NAMALWA (cell line): ENCODE results near the gene ZBTB7C.

Source experiments
- DNase-seq: peaks from one replicate; pipeline ENCODE4 v3.0.0-alpha.2; 2015; ENCODE audit warnings: low spot score

ZBTB7C gene

DNA sequence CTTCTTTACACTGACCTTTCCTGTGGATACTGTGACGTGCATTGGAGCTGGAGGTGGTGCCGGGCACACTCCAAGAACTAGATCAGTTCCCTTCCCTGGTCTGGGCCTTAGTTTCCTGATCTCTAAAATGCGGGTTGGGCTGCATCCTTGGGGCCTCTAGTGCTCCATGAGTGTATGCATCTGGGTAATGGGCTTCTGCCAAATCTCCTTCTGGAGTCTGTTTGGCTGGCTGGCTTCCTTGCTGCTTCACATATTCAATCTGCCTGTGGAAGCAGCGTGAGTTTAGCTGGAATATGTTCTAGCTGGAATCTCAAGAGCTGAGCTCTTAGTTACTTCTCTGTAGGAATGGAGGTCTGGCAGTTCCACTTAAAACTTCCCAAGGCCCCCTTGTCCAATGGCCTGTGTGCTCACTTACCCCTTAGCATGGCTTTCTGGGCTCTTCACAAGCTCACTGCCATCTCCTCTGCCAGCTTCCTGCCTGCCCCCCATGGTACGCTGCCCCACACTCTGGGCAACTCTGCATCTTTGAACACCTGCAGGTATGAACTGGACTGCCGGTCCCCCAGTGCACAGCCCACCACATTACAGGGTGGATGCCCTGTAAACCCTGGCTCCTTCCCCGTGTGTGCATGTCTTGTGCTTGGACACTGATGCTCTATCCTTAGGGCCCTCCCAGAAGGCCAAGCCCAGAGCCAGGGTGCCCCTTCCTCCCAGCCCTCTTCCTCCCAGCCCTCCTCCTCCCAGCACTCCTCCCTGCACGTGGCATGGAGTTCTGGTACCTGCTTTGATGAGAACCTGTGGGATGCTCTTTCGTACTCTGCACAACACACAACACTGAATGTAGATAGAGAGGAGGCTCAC is 375.2 kb downstream of the ZBTB7C start:
- no peak for DNase-seq

DNA sequence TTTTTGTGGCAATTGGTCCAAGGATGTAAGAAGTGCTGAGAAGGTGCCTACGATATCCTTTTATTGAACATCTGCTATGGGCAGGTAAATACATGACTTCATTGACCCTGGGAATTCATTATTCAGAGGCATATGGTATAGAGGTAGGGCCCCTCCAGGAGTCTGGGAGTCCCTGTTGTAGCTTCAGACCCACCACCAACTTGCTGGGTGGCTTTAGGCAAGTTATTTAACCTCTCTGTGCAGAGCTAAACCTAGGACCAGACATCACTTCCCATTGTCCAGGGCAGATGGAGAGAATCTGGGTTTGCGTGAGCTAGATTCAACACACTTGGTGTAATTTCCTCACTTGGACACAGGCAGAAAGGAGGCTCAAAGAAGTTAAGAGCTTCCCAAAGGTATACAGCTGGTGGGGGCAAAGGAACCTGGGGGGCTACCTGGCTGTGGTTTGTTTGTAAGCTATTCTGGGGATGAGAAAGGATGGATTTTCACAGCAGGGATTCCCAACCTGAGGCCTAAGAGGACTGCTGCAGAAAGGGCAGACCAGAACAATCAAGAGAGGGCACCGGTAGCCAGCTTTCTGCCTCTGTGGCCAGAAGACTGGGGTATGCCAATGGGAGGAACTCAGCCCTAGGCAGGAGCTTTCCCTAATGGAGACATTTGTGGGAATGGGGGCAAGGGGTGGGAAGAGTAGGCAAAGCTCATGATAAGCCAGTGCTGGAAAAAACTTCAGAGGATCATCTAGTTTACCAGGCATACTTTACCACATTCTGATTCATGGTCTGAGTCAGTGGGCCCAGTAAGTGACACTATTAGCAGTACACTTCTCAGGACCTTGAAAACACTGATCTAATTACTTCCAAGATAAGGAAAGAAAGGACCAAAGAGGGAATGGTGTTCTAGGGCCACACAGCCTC is 376.1 kb downstream of the ZBTB7C start:
- DNase-seq, result no peak

DNA sequence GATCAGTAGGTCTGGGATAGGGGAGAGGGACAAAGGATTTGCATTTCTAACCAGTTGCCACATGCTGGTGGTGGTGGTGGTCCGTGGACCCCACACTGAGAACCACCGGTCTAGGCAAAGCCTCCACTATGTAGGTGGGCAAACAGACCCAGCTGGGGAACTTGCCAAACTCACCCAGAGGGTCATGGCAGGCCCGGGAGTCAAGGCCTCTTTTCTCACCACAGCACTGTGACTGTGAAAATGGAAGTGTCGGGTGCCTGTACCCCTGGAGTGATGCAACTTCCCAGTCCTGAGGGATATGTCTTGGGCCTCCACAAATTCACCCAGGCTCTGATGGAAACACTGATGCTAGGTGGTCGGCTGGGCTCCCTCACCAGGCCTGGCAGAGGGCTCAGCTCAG is 377.5 kb downstream of the ZBTB7C start:
- no peak for DNase-seq

DNA sequence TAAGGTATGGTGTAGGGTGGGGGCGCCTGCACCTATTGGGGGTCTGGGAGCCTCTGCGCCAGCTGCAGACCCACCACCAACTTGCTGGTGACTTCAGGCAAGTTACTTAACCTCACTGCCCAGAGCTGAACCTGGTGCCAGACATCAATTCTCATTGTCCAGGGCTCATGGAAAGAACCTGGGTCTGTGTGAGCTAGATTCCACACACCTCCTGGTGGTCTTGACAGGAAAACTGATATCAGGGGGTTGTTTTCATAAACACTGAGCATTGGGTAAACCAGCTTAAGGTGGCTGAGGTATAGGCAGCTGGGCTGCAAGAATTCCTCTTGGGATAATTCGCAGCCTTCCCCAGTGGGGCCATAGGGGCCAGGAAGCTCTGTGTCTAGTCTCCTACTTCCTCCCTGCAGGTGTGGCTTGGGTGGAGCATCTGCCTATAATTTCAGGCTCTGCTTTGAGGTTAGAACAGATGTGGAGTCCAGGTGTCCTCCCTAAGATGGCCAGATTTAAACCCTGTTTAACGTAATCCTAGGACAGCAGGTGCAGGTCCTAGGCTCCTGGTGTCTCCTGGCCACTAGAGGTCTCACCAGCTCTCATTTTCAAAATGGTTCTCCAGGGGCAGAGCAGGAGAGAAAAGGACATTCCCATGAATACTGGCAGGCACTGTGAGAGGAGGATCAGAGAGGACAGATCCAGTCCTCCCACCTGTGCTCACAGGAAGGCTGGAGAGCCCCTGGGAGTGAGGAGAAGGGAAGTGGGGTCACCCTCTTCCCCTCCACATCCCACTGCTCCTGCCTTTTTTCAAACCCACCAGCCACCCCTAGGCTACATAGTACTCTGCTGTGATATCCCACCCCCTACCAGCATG is 378.3 kb downstream of the ZBTB7C start:
- DNase-seq, result peak; percentile 44

DNA sequence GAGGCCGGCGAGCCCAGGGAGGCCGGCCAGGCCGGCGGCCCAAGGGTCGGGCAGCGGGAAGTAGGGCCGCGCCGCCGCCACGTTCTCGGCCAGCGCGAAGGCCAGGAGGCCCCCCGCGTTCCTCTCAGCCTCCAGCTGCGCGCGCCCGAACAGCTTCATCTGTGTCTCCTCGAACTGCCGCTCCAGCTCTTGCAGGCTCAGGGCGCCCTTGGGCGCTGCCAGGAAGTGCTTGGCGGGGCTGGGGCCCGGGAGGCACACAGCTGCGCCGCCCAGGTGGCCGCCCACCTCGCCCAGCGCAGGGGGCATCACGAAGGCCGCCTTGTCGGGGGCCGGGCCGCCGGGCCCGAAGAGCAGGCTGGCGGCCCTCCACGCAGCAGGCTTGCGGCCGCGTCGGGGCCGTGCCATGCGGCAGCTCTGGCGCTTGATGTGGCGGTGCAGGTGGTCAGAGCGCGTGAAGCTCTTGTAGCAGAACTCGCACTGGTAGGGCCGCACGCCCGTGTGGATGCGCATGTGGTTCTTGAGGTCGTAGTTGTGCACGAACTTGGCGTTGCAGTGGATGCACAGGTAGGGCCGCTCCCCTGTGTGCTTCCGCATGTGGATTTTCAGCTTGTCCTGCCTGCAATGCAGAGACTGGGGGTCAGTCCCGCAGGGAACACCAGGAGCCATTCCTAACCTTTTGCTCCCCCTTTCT is 379.7 kb downstream of the ZBTB7C start:
- DNase-seq, result no peak

DNA sequence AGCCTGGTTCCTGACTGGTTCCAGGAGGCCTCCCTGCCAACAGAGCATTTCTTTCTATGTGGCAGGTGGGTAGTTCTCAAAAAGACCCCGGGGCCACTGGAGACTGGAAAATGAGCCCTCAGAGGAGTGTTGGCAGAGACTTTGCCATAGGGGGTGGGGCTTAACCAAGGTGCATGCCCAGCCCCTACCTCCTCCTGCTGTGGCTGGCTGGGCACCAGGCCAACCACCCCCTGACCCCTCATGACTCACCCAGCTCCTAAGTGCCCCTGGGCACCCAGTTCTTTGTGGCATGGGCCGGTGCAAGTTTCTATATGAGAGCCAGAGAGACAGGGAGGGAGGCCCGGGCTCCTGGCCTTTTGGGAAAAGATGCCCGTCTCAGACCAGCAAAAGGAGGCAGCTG is 380.5 kb downstream of the ZBTB7C start:
- no peak for DNase-seq

DNA sequence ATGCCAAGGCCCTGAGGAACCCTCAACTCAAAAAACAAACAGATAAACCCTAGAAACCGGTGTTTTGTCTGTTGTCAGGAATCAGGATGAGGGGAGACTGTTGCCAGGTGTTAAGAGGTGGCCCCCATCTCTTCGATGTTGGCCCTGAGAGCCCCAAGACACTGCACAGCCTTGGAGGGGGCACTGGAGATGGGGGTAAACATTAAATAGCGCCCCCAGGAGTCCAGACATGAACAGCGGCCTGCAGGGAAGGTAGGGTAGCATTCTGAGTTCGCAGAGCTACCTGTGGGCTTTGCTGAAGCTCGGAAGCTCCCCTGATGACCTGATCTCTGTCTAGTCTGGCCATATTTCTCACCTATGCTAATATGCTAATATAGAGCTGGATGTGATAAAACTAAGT is 381.1 kb downstream of the ZBTB7C start:
- DNase-seq, result no peak

DNA sequence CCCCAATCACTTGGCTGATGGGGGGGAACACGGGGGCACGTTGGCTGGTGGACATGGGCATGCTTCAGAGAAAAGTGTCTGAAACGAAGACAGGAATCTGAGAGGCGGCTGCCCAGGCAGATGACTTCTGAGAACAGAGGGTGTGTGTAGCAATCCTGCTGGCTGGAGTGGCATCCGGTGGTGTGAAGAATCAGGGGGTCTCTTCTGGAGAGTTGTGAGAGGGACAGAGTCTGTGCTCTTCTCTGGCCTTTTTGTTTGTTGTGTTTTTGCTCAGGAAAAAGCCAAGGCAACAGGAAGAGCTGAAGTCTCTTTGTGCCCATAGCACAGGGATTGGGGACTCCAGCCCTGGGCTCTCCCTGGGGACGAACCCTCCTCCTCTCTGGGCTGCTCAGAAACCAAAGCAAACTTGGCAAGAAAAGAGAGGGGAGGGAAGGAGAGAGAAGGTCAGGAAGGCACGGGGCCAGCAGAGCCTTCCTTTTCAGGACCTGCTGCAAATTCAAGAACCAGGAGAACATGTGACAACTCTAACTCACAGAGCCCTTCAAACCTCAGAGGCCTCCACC is 381.7 kb downstream of the ZBTB7C start:
- no peak for DNase-seq

DNA sequence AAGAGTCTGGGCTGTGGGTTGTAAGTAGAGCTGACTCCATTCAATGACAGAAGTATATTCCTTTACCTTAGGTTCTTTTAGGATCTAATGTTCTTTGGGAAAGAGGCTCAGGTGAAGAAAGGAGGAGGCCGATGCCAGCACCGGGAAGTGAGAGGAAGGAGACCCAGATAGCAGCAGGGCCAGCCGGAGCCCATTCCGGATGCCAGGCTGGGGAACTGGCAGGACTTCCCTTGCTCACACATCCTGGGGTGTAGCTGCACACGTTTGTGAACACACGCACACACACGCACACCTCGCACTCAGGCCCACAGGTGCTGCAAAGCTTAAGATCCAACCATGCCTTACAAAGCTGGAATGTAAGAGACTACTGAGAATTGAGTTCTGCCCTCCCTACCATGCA is 383.0 kb downstream of the ZBTB7C start:
- DNase-seq, result no peak

DNA sequence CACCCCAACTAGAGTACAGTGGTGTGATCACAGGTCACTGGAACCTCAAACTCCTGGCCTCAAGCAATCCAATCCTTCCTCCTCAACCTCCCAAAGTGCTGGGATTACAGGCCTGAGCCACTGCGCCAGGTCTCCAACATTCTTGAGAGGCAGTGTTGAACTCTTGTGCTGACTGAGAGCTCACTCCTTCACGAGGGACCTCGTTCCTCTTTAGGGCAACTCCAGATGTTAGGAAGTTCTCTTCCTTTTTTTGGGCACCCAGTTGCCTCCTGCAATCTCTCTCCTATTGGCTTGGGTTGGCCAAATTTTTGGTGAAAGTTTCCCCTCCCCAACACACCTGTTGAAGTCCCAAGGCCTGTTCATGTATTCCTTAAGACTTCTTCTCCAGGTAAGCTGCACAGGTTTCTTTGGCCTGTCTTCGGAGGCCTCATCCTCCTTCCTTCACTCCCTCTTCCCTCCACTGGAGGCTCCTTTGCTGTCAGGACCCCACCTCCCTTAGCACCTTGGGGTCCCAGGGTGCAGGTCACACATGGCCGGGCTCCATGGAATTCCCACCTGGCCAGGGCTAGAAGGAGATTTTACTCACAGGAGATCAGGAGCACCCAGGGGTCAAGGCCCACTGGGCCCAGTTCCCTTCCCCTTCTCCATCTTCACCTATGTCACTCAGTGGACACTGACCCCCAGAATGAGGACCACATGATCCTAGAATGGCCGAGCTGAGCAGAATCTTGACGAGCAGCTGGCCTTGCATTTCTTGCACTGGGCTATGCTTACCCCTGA is 384.1 kb downstream of the ZBTB7C start:
- no peak for DNase-seq

DNA sequence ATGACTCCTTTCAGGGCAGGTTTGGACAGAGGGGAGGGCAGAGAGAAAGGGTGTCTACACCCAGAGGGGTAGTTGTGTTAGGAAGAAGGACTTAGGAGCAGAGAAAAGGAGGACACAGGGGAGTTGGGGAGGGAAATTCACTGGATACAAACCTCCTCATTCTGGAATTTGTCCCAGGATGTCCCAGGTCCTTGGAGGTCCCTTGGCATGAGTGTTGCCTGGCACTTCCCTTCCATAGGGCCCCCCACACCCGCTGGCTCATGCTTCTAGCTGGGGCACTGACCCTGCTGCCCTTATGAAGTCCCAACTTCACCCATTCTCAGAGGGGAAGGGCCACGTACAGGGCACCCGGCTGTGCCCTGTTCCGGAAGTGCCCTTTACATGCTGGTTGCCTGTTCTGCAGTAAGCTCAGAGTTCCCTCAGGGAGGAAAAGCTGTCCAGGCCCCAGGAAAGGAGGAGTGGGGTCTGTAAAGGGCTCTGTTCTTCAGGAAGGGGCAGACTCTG is 385.1 kb downstream of the ZBTB7C start:
- DNase-seq, result no peak

DNA sequence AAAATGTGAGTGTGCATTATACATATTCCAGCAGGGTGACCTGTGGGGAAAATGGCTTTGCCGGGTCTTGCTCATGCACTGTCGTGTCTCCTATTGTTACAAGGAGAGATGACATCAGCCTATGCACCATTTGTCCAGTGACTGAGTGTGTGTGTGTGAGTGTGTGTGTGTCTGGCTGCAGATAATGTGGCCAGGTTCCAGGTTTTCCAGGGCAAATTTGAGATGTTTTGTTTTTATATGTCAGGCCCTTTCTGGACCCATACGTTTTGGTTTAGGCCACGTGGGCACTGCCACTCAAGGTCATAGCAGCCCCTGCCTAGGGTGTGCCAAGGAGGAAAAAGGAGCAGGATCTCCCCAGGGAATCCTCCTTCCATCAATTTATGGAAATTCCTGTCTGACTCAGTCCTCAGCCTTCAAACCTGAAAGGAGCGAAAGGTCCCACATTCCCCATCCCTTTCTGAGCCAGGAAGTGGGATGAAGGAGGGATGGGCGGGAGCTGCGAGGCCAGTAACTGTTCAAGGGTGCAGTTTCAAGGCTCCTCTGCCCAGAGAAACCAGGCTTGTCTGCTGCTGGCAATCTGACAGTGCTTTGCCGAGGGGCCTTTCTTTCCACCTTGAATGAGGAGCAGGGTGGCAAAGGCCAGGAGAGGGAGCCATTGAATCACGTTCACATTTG is 385.7 kb downstream of the ZBTB7C start:
- DNase-seq, result peak; percentile 68

DNA sequence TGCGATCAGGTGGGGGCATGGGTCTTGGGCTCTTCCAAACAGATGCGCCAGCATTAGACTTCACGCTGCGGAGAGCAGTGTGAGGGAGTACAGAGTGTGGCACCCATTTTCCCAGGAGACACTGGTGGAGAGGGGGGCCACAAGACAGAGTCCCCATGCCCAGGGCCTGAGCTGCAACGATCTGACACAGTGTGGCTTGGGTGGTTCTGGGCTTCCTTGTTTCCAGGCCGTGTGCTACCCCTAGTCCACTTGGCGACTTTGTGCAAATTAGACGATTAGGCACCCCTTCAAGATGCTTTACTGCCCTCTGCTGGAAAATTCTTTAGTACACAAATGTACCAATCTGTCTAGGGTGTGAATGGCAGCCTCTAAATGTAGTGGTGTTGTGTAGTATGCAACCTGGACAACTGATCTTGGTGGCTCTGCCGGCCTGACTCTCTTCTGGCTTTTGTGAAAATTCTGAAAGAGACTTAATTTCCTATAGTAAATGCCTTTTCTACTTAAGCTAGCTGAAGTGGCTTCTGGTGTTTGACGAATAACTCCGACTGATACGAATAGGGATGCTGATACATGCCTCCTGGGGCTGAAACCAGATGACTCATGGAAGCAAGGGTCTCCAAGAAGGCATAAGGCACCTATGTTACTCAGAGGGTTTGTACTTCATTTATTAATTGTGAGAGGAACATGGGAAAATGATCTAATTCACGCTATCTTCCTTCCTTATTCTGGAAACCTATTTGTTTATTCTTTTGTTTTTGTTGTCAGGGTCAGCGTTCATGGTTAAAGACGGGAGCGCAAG is 386.5 kb downstream of the ZBTB7C start:
- peak; percentile 85 for DNase-seq

DNA sequence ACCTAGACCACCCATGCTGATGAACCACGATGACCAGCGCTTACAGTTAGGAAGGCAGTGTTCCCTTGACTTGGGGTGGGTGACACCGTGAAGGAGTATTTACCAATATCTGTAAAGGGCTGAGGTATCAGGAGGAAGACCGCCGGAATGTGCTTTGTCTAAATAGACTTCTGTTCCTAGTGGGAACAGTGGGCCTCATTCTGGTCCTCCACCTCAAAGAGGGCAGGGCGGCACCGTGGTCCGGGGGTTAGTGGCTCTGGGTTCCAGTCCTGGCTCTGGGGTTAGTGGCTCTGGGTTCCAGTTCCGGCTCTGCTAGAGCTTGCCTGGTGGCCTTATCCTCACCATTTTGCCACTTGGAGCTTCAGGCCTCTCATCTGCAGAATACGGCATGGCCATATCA is 387.2 kb downstream of the ZBTB7C start:
- DNase-seq, result no peak

DNA sequence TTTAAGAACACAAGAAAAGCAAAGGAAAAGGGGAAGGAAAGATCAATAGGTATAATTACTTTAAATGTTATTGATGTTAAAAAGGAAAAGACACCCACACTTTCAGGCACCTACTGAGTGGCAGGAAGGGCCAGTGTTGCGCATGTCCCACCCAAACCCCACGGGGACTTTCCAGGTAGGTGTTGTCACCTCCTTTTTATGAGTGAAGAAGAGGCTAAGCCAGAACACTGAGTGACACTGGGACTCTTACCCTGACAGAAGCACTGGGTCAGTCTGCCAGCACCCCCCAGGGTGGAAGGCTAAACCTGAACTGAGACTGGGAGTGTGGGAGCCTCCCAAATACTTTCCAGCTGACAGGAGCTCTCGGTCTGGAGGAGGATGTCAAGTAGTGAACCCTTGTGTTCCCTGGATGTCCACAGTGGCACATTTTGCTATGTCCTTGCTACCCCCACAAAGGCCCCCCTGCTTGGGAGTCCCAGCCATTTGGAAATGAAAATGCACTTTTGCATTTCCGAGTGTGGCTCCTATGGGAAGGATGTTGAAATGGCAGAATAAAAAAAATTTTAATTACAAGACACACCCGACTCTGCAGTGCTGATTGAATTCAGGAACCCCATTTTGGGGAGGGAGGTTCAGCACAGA is 387.8 kb downstream of the ZBTB7C start:
- no peak for DNase-seq

DNA sequence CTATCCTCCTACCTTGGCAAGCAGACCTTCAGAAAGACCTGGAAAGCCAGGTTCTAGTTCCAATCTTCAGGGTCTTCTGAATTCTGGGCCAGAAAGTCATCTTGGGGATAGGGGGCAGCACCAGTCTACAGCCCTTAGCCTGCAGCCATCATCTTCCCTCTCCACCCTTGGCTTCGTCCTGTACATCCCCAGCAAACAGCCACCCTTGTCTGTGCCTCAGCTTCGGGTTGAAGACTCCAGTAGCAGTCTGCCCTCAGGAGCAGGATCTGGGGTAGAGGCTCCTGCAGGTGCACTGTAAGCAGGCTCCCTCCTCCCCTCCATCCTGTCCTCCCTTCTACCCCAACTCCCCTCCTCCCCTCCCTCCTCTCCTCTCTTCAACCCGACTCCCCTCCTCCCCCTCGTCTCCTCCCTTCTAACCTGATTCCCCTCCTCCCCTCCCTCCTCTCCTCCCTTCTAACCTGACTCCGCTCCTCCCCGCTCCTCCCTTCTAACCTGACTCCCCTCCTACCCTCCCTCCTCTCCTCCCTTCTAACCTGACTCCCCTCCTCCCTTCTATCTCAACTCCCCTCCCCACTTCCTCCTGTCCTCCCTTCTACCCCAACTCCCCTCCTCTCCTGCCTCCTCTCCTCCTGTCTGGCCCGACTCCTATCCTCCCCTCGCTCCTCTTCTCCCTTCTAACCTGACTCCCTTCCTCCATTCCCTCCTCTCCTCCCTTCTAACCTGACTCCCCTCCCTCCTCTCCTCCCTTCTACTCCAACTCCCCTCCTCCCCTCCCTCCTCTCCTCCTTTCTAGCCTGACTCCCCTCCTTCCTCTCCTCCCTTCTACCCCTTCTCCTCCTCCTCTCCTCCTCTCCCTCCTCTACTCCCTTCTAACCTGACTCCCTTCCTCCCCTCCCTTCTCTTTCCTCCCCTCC is 388.6 kb downstream of the ZBTB7C start:
- DNase-seq, result no peak
